GM19238 (cell line): ENCODE measurements around the gene CDA.
"Not testable (repeated sequence)": the region's sequence is repeated elsewhere in the genome, so short reads cannot be mapped to it uniquely, and the experiment has no call there.

ENCODE experiments used
- DNase-seq: peaks from one replicate; pipeline ENCODE4 v3.0.0; 2011; ENCODE audit warnings: low spot score; ENCODE audit not compliant: insufficient read length

The CDA gene

GRCh38 chr1:20586953-20587660 lies 1.8 kb upstream of the CDA start:
- DNase-seq = no peak

- DNase-seq = no peak
Observed at GRCh38 chr1:20587661-20588053, 1.2 kb upstream of the CDA start.

- DNase-seq = no peak
Observed at GRCh38 chr1:20589331-20590278, 708 bp downstream of the CDA start.

- DNase-seq = no peak
Observed at GRCh38 chr1:20590306-20590777, 1.4 kb downstream of the CDA start.

GRCh38 chr1:20593756-20594155 lies 4.9 kb downstream of the CDA start:
- DNase-seq = no peak

GRCh38 chr1:20594746-20595145 lies 5.8 kb downstream of the CDA start:
- no peak for DNase-seq

GRCh38 chr1:20596106-20596505 lies 7.2 kb downstream of the CDA start:
- DNase-seq = no peak

GRCh38 chr1:20597650-20598049 lies 8.8 kb downstream of the CDA start:
- DNase-seq = no peak

GRCh38 chr1:20600156-20600555 lies 11.3 kb downstream of the CDA start:
- DNase-seq = no peak

- no peak for DNase-seq
Observed at GRCh38 chr1:20601129-20601825, 12.4 kb downstream of the CDA start.

GRCh38 chr1:20602851-20603450 lies 14.1 kb downstream of the CDA start:
- DNase-seq = no peak

- no peak for DNase-seq
Observed at GRCh38 chr1:20603504-20604464, 14.9 kb downstream of the CDA start.

- no peak for DNase-seq
Observed at GRCh38 chr1:20604678-20605077, 15.8 kb downstream of the CDA start.

GRCh38 chr1:20606801-20607570 lies 18.1 kb downstream of the CDA start:
- DNase-seq = not testable (repeated sequence)

GRCh38 chr1:20609541-20609940 lies 20.6 kb downstream of the CDA start:
- DNase-seq = no peak

- no peak for DNase-seq
Observed at GRCh38 chr1:20610970-20611369, 22.1 kb downstream of the CDA start.

- no peak for DNase-seq
Observed at GRCh38 chr1:20611652-20612051, 22.8 kb downstream of the CDA start.

GRCh38 chr1:20612221-20612746 lies 23.4 kb downstream of the CDA start:
- DNase-seq = no peak

- no peak for DNase-seq
Observed at GRCh38 chr1:20614131-20614579, 25.3 kb downstream of the CDA start.
